ENCODE measurements around the gene ING5. TPM values are rescaled to one million over a fixed set of nuclear protein-coding genes. Genes with fewer than 3 reads are reported as not detected.
"Not testable (repeated sequence)": the region's sequence is repeated elsewhere in the genome, so short reads cannot be mapped to it uniquely, and the experiment has no call there.

Gene ING5
- total RNA-seq, 1 experiment from 2014 or later: 20.5 TPM

GRCh38 chr2:241730671-241731293 is 28.9 kb downstream of the ING5 start:
- no peak for DNase-seq (ENCODE audit: low read depth in 1 of 2, low spot score in 2 of 2)
- peaks cover 11% of the 10 kb centered on the region for H3K36me3 ChIP-seq
- peaks cover 6% of the 10 kb centered on the region for H3K9me3 ChIP-seq (replicated peaks)
- H3K27ac ChIP-seq: no peak overlapping the region
- H3K27me3 ChIP-seq (replicated peaks): no peaks in the 10 kb centered on the region
- peaks cover 16% of the 10 kb centered on the region for H3K4me1 ChIP-seq (replicated peaks)
- no peak overlapping the region for H3K4me3 ChIP-seq

- not testable (repeated sequence) for H3K36me3 ChIP-seq; H3K27me3 ChIP-seq (replicated peaks); DNase-seq (ENCODE audit: low read depth in 1 of 2, low spot score in 2 of 2); H3K27ac ChIP-seq; H3K9me3 ChIP-seq (replicated peaks); H3K4me3 ChIP-seq
- H3K4me1 ChIP-seq (replicated peaks): peaks cover 17% of the 10 kb centered on the region
Measured at GRCh38 chr2:241732513-241733186, 30.8 kb downstream of the ING5 start.

- peak overlapping the region; percentile 99 for H3K4me3 ChIP-seq
- no peaks in the 10 kb centered on the region for H3K27me3 ChIP-seq (replicated peaks)
- H3K36me3 ChIP-seq: peaks cover 9% of the 10 kb centered on the region
- DNase-seq (ENCODE audit: low read depth in 1 of 2, low spot score in 2 of 2): no peak
- peaks cover 17% of the 10 kb centered on the region for H3K4me1 ChIP-seq (replicated peaks)
- no peak overlapping the region for H3K27ac ChIP-seq
- H3K9me3 ChIP-seq (replicated peaks): peaks cover 6% of the 10 kb centered on the region
Measured at GRCh38 chr2:241733391-241734207, 31.8 kb downstream of the ING5 start.

GRCh38 chr2:241734208-241734466 is 32.3 kb downstream of the ING5 start:
- DNase-seq (ENCODE audit: low read depth in 1 of 2, low spot score in 2 of 2): peak in 1 of 2 experiments; percentile 48
- Histone ChIP-seq H3K27me3 (replicated peaks) (no peaks in the 10 kb centered on the region), H3K4me1 (replicated peaks) (peaks cover 17% of the 10 kb centered on the region), H3K9me3 (replicated peaks) (peaks cover 6% of the 10 kb centered on the region), H3K27ac (no peak overlapping the region), H3K36me3 (peaks cover 9% of the 10 kb centered on the region), H3K4me3 (peak overlapping the region; percentile 99)

- Histone ChIP-seq H3K36me3 (peaks cover 9% of the 10 kb centered on the region), H3K4me1 (replicated peaks) (peaks cover 17% of the 10 kb centered on the region), H3K9me3 (replicated peaks) (peaks cover 6% of the 10 kb centered on the region), H3K4me3 (peak within 1 kb of the TSS; percentile 99), H3K27ac (peak within 1 kb of the TSS; percentile 35), H3K27me3 (replicated peaks) (no peaks in the 10 kb centered on the region)
- DNase-seq (ENCODE audit: low read depth in 1 of 2, low spot score in 2 of 2): peak; percentile 77 to 92
Measured at GRCh38 chr2:241734467-241735208, 32.8 kb downstream of the ING5 start, which contains the start of gene D2HGDH. TSS of gene D2HGDH (plus strand) at chr2:241734630. CDS start at chr2:241735225, 595 bp downstream.

- peaks cover 9% of the 10 kb centered on the region for H3K36me3 ChIP-seq
- DNase-seq (ENCODE audit: low read depth in 1 of 2, low spot score in 2 of 2): no peak
- H3K9me3 ChIP-seq (replicated peaks): peaks cover 6% of the 10 kb centered on the region
Measured at GRCh38 chr2:241736111-241736510, 34.3 kb downstream of the ING5 start.

GRCh38 chr2:241738040-241738686 is 36.3 kb downstream of the ING5 start:
- Histone ChIP-seq H3K9me3 (replicated peaks) (peaks cover 6% of the 10 kb centered on the region), H3K27ac (no peak overlapping the region), H3K27me3 (replicated peaks) (no peaks in the 10 kb centered on the region), H3K4me1 (replicated peaks) (peaks cover 17% of the 10 kb centered on the region), H3K4me3 (no peak overlapping the region), H3K36me3 (peaks cover 9% of the 10 kb centered on the region)
- DNase-seq (ENCODE audit: low read depth in 1 of 2, low spot score in 2 of 2): no peak

More at GRCh38 chr2:241736111-241736510, 34.3 kb downstream of the ING5 start:
- no peaks in the 10 kb centered on the region for H3K27me3 ChIP-seq (replicated peaks)
- no peak overlapping the region for H3K27ac ChIP-seq
- no peak overlapping the region for H3K4me3 ChIP-seq
- H3K4me1 ChIP-seq (replicated peaks): peaks cover 17% of the 10 kb centered on the region

- H3K9me3 ChIP-seq (replicated peaks): peaks cover 6% of the 10 kb centered on the region
- no peak for DNase-seq (ENCODE audit: low read depth in 1 of 2, low spot score in 2 of 2)
- H3K36me3 ChIP-seq: peaks cover 12% of the 10 kb centered on the region
- no peaks in the 10 kb centered on the region for H3K27me3 ChIP-seq (replicated peaks)
- H3K4me3 ChIP-seq: no peak overlapping the region
- peaks cover 12% of the 10 kb centered on the region for H3K4me1 ChIP-seq (replicated peaks)
- no peak overlapping the region for H3K27ac ChIP-seq
Measured at GRCh38 chr2:241739177-241739576, 37.3 kb downstream of the ING5 start.

GRCh38 chr2:241739651-241740050 is 37.8 kb downstream of the ING5 start:
- DNase-seq (ENCODE audit: low read depth in 1 of 2, low spot score in 2 of 2): no peak
- Histone ChIP-seq H3K27me3 (replicated peaks) (no peaks in the 10 kb centered on the region), H3K4me3 (no peak overlapping the region), H3K36me3 (peaks cover 13% of the 10 kb centered on the region), H3K4me1 (replicated peaks) (peaks cover 10% of the 10 kb centered on the region), H3K9me3 (replicated peaks) (peaks cover 5% of the 10 kb centered on the region), H3K27ac (no peak overlapping the region)

GRCh38 chr2:241741016-241741415 is 39.2 kb downstream of the ING5 start:
- no peak for DNase-seq (ENCODE audit: low read depth in 1 of 2, low spot score in 2 of 2)
- Histone ChIP-seq H3K27me3 (replicated peaks) (no peaks in the 10 kb centered on the region), H3K4me1 (replicated peaks) (no peaks in the 10 kb centered on the region), H3K27ac (no peak overlapping the region), H3K36me3 (peaks cover 10% of the 10 kb centered on the region), H3K4me3 (no peak overlapping the region), H3K9me3 (replicated peaks) (no peaks in the 10 kb centered on the region)

GRCh38 chr2:241742320-241742939 is 40.6 kb downstream of the ING5 start:
- no peak for DNase-seq (ENCODE audit: low read depth in 1 of 2, low spot score in 2 of 2)
- no peaks in the 10 kb centered on the region for H3K27me3 ChIP-seq (replicated peaks)
- no peaks in the 10 kb centered on the region for H3K9me3 ChIP-seq (replicated peaks)
- peaks cover 13% of the 10 kb centered on the region for H3K36me3 ChIP-seq
- no peaks in the 10 kb centered on the region for H3K4me1 ChIP-seq (replicated peaks)
- H3K4me3 ChIP-seq: no peak overlapping the region
- H3K27ac ChIP-seq: no peak overlapping the region

- DNase-seq (ENCODE audit: low read depth in 1 of 2, low spot score in 2 of 2); H3K4me1 ChIP-seq (replicated peaks); H3K4me3 ChIP-seq; H3K9me3 ChIP-seq (replicated peaks); H3K27ac ChIP-seq; H3K27me3 ChIP-seq (replicated peaks): not testable (repeated sequence)
- peaks cover 13% of the 10 kb centered on the region for H3K36me3 ChIP-seq
Measured at GRCh38 chr2:241743008-241743407, 41.2 kb downstream of the ING5 start.

GRCh38 chr2:241743620-241744019 is 41.8 kb downstream of the ING5 start:
- no peak for DNase-seq (ENCODE audit: low read depth in 1 of 2, low spot score in 2 of 2)
- Histone ChIP-seq H3K9me3 (replicated peaks) (no peaks in the 10 kb centered on the region), H3K27me3 (replicated peaks) (no peaks in the 10 kb centered on the region), H3K27ac (no peak overlapping the region), H3K4me3 (no peak overlapping the region), H3K4me1 (replicated peaks) (no peaks in the 10 kb centered on the region), H3K36me3 (peaks cover 13% of the 10 kb centered on the region)

Measured in SJSA1 (cell line).